Measurements from ENCODE around the gene FGGY.
A peak's percentile ranks its signal among the peaks of the same experiment; 100 is the strongest.
"Not testable (repeated sequence)": the region's sequence is repeated elsewhere in the genome, so short reads cannot be mapped to it uniquely, and the experiment has no call there.

FGGY gene

GRCh38 chr1:59446257-59446901 lies 149.5 kb downstream of the FGGY start:
- DNase-seq, result no peak

DNA sequence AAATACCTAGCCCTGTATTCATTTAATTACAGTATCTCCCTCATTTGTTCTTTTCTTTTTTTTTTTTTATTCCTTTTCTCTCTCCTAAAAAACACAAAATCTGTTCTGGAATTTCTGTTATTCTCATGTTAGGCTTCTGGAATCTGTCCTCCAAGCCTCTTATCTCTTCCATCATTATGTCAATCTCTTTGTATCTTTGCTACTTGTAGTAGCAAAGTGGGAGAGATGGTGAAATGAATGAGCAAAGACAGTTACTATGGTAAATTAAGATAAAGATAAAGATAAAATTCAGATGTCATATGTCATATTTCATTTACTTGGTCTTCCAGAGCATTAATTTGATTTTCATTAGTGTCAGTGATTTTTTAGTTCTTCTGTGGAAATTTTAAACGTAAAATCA lies 155.1 kb downstream of the FGGY start:
- DNase-seq, result no peak

- DNase-seq, result no peak
These were observed 155.7 kb downstream of the FGGY start for GRCh38 chr1:59452559-59452958.

DNA sequence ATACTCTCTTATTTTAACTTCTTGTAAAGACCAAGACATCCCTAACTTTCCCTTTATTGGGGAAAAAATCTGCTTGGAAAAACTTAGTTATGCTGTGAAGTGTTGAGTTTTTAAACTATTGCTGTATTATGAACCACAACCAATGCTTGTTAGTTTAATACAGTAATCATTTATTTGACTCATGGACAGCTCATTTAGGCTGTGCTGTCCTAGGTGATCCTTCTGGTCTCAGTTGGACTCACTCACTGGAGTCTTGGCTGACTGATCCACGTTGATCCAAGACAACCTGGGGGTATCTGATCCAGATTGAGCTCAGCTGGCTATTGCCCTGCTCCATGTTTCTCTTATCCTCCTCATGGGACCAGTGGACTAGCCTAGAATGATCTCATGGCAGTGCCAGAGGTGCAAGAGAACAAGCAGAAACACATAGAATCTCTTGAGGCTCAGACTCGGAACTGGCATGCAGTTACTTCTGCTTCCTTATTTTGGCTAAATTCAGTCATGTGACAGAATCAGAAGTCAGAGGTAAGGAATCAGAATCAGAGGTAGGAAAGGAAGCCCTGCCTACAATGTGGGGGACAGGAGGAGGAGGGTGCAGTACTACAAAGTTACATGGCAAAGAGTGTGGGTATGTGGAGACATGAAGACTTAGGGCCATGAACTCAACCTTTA lies 156.5 kb downstream of the FGGY start:
- DNase-seq, result peak; percentile 62 to 67

DNA sequence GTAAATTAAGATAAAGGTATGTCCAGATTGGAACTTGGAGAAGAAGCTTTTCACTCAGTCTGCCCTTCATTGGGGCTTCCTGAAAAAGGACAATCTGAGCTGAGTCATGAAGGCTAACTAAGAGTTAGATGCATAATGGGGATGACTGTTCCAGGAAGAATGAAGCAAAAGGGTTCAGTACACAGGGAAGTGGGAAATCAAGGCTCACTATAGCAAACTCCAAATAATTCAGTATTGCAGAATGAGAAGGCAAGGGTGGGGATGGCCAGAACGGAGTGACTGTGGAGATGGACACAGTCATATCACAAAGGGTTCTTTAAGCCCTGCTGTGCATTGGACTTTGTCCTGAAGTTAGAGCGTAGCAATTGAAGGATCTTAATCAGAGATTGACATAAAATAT lies 158.3 kb downstream of the FGGY start:
- peak; percentile 34 to 44 for DNase-seq

- DNase-seq, result no peak
These were observed 160.9 kb downstream of the FGGY start for GRCh38 chr1:59457786-59458185.

DNA sequence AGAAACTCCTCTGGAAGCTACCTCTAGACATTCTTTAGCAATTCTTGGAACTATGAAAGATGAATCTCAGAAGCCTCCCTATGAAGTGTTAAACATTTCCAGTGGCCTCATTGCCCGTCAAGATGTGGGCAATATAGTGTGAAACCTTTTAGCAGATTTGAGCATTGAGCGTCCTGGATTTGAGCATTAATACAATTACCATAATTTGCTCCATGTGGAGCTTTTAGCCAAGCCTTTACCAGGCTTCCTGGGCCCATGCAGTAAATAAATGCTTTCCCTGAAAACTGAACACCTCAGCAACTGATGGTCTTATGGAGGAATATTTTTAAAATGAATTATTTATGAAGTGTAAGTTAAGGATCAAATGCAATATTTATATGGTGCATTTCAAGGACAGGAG lies 162.0 kb downstream of the FGGY start:
- DNase-seq, result no peak

- DNase-seq, result not testable (repeated sequence)
These were observed 166.0 kb downstream of the FGGY start for GRCh38 chr1:59462942-59463341.

- DNase-seq, result not testable (repeated sequence)
These were observed 168.6 kb downstream of the FGGY start for GRCh38 chr1:59465478-59465877.

DNA sequence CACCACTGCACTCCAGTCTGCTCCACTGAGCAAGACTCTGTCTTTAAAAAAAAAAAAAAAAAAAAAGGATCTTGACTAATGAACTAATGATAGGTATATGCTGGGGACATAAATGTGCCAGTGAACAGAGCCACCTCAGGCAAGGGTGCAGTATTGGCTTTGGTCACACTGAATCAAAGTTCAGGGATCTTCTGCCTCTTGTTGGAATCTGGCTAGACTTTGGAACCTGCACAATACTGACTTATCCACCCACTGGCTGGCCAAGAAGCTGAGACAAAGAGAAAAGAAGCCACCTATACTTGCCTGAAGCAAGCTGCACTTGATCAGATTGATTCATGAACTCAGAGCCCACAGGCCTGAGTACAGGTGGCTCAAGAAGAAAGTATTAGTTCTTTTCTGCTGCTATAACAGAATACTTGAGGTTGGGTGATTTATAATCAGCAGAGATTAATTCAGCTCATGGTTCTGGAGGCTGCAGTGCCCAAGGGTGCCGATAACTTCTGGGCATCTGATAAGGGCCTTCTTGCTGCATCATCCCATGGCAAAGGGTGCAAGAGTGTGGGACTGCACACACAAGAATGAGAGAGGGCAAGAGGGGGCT lies 172.0 kb downstream of the FGGY start:
- no peak for DNase-seq

- DNase-seq, result not testable (repeated sequence)
These were observed 175.2 kb downstream of the FGGY start for GRCh38 chr1:59471991-59472570.

DNA sequence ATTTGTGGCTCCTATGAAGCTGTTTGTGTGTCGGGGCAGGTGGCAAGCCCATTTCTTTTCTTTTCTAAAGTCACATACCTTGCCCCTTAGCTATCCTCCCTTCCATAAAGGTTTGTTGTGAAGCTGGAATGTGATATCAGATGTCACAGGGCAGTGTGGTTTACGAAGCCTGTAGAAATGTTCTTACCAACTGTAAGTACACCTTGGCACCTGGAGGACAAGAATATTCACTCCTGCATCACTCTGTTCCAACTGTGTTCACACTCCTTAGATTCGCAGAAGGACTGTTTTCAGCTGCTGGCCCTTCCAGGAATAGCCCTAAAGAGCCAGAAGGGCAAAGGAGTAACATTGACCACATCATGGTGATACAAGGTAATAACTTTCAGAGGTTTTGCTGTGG lies 176.9 kb downstream of the FGGY start:
- DNase-seq, result no peak

DNA sequence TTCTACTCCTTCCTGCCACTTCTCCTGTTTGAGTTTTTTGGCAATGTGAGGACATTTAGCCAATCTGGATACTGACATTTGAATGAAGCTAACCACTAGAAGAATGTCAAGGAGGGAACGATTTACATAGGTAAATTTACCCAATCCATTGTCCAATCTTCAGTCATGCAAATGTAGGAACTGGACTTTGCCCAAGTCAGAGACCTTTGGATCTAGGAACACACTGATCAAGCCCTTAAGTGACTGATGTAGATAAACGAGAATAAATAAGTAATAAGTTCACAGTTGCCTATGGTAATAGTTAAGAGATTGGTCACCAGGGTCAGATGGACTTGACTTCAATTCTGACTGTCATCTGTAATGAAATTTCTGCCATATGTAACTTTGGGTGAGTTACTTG lies 177.6 kb downstream of the FGGY start:
- DNase-seq, result no peak

DNA sequence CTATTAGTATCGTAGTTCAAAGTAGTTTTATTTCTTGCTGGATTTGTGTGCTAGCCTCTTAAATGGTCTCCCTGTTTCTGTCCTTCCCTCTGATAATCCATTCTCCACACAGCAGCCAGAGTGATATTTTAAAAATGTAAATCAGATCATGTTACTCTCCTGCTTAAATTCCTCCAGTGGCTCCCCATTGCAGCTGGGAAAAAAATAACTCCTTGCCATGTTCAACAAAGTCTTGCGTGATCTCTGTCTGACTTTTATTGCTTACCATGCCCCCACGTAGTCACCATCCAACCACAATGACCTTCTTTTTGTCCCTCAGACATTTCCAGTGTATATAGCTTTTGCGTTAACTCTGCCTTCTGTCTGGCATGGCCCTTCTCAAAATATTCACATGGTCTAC lies 178.8 kb downstream of the FGGY start:
- DNase-seq, result no peak

DNA sequence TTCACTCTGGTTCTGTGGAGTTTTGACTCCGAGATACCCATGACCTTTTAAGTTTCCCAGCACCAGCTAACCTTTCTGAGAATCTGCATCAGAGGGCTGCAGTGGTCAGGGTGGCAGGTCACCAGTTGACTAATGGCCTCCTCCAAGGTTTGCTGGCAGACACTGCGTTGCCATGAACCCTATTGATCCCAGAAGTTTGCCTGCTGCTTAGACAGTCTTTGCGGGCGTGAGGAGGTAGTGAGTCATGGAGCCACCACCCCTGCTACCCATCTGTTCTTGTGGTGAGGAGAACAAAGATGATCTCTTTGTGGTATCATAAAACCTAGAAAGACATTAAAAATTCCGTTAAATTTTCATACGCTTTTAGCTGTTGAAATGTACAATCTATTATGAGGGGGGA lies 180.4 kb downstream of the FGGY start:
- DNase-seq, result no peak

DNA sequence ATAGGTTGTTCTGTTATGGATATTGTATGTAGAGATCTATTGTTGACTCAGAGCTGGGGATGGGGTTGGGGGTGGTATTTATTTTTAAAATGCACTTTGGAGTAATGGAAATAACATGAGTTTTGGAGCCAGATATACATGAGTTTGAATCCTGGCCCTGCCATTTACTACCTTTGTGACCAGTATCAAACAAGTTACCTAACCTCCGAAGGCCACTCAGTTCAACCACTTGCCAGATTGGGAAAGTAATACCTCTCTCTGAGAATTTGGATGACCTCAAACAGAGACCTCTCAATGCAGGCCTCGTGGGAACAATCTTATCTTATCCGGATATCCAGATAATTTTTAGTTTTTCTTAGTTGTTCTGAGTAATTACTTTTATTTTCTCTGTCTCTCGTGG lies 181.0 kb downstream of the FGGY start:
- DNase-seq, result no peak

GRCh38 chr1:59478822-59479221 lies 181.9 kb downstream of the FGGY start:
- no peak for DNase-seq

- no peak for DNase-seq
These were observed 183.4 kb downstream of the FGGY start for GRCh38 chr1:59480188-59480888.

DNA sequence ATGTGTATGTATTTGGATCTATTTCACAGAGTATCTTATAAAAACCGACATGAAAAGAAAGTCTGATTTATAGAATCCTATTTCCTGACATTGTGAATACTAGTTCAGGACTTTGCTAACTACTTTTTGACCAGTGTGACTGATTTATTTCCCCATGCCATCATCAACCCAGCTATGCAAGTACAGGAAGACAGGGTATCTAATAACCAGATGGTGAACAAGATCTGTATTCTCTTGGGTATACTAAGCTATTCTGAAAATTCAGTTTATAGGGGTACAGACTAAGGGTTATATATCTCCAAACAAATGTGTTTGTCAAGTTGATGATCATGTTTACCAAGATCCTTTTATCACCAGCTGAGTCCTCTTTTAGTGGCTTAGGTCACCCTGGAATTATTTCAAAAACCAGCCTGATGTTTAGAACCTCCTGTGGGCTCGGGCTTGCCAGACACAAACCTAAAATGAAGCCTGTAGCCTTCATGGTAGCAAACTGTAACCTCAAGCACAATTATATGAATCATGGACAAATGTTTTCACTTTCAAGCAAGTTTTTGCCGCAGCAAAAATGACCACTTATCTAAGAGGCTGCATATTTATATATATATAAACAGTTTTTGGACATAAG lies 185.1 kb downstream of the FGGY start:
- DNase-seq, result no peak

DNA sequence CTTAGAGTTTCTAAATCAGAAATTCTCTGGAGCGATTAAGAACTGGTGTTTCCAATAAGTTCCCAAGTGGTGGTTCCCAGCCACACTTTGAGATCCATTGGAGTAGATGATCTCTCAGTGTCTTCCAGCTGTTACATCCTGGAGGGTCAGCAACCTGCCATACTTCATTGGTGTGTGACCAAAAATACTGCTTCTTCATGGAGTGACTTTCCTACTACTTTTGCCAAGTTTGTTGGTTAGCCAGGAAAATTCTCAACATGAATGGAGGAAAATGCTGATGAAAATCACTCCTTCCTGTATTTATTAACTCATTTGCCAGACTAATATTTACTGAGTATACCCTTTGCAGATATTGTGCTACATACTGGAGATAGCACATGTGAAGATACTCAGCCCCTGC lies 186.1 kb downstream of the FGGY start:
- no peak for DNase-seq

DNA sequence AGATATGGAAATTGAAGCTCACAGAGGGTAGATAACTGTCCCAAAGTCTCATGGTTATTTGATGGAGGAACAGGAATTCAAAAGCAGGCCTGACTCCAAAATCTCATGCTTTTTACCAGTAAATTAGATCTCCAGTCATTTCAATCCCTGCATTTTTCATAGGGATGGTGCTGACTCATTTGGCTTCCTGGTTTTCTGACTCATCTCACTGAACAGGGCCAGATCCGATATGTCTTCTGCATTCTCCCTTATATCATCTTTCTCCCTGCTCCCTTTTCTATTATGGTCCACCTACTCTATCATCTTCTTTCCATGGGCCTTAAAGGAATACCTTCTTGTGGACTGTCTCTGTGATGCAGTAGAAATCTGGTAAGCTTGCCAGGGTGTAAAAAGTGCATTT lies 187.2 kb downstream of the FGGY start:
- no peak for DNase-seq

DNA sequence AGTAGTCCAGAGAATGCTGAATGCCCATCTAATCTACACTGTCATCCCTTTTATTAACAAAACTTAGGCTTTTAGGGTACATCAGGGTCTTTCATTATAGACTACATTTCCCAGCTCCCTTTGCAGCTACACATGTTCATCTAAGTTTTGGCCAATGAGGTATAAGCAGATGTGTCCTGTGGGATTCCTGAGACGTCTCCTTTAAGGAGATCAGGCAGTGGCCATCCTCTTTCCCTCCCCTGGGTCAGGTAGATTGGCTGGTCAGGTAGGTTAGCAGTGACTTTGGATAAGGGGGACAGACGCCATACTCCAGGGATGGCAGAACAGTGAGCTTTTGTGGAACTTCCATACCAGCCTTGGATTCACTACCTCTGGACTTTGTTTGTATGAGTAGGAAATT lies 188.3 kb downstream of the FGGY start:
- DNase-seq, result no peak

DNA sequence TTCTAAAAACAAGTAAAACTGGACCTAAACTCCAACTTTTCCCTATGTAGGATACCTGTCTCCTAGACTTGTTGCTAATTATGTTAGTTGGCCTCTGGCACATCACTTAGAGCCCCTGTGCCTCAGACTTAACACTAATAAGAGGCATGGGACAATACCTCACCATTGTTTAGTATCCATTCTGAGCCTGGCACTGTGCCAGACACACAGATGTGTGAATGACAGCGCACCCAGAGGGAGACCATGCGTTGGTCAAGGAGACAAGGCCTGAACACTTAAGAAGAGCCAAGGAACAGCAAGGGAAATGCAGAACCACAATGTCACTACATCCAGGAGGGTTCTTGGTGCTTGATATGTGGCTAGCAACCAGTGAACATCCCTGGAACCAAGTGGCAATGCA lies 189.1 kb downstream of the FGGY start:
- no peak for DNase-seq
